ENCODE results near the gene MGAT3.
A peak's percentile ranks its signal among the peaks of the same experiment; 100 is the strongest.

DNA sequence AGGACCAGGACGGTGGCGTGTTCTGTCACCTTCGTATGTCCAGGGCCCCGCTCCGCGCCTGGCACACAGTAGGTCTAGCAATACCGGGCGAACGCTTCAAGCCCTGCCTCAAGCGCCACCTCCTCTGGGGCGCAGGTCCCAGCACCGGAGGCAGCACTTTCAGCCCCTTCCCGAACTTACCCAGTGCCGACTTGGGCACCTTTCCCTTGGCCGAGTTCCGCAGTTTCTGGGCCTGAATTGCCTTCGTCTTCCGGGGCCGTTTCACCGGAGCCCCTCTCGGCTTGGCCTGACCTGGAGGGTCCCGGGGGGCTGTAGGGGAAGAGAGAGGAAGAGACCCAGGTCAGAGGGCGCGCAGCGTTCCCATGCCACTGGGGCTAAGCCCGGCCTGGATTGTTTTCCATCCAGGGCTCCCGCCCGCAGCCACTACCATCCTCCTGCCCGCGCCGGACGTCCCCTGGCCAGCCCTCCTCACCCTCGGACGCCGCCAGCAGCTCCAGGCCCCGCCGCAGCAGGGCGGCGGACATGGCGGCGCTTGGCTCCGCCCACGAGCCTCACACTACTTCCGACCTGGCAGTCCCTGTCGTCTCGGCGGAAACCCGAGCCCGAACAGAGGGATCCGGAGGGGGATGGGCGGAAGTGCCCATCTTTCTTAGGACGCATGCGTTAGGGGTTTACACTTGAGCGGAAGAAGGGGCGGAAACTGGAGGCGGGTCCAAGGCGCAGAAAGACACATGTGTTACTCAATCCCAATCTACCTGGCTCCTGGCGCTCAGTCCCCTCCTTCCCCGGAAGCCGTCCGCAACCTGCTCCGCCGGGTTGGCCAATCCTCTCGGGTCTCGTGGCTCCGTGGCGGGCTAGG, 75.6 kb downstream of the MGAT3 start, which contains the start of gene RPS19BP1:
- TF ChIP-seq EZH2 (IDR thresholded peaks at IDR 0.05) (no peak), POLR2AphosphoS5 (IDR thresholded peaks at IDR 0.05; ENCODE audit: borderline replicate concordance, low read depth, low read length) (peak; percentile 91; the same call in 1 of the 2 replicates), FOXP2 (optimal IDR thresholded peaks at IDR 0.05; ENCODE audit: control extremely low read depth, extremely low read length, insufficient read depth) (no peak)

All from SK-N-MC (cell line).